Kasumi-1 (cell line): ENCODE data around the gene DDX47.

Experiments
- DNase-seq, 2 experiments: peaks; one replicate each; lab custom pipeline; 2025; lab: John Stamatoyannopoulos, UW

Gene DDX47

DNA sequence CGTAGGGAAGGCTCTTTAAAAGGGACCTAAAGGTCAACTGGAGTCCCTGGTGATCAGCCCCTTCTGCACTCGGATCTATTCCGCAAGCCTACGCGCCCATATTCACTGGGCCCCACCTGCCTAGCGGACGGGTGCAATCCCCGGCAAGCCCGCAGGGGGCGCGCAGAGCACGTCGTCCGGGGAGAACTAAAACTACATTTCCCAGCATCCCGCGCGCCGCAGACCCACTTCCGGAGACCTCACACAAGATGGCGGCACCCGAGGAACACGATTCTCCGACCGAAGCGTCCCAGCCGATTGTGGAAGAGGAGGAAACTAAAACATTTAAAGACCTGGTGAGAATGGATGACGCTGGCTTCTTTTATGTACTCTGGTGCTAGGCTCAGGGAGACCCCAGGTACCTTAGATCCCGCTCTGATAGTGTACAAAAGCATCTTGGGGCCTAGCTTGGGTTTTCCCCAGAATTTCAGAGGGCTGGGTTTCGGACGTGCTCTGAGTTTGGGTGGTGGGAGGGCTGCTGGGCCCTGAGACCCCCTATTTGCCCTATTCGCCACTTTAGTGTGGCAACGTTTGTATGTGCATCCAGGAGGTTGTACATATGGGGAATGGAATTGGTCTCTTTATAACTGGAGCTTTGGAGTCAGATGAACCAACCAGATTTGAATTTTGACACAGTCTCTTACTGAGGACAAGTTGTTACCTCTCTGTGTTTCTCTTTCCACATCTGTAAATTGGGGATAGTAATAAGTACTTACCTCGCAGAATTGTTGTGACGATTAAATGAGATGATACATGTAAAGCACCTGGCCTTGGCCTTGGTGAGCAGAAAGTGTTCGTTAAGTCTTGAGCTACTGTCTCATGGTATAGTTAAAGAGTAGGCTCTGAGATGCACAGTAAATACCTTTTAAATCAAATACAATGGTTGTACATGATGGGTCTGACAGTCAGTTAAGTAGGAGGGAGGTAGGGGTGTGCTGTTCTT lies at the start of gene DDX47:
TSS of gene DDX47 (plus strand) at position 227 of the 982 bp plus-strand sequence. CDS start at position 249, 22 bp downstream.
- peak; percentile 73 to 75 for DNase-seq

DNA sequence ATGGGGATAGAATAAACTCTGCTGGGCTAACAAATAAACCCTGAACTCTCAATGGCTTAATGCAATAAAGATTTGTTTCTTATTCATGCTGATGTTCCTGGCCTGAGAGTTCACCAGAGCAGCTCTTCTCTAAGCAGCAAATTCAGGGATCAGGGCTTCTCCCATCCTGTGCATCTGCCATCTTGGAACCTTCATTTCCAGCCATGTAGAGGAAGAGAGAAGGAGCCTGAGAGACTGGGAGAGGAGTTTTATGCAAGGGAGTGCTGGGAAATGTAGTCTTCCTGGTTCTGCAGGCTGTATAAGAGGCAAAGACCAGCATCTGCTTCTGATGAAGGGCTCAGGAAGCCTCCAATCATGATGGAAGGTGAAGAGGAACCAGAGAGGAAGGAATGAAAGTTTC lies 48.3 kb upstream of the DDX47 start:
- no peak for DNase-seq

DNA sequence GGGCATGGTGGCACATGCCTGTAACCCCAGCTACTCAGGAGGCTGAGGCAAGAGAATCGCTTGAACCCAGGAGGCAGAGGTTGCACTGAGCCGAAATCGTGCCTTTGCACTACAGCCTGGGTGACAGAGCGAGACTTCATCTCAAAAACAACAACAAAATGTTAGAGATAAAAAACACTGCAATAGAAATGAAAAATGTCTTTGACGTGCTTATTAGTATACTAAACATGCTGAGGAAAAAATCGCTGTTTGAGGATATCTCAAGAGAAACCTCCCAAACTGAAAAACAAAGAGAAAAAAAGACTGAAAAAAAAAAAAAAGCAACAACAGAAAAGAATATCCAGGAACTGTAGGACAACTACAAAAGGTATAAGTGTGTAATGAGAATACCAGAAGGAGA lies 42.9 kb upstream of the DDX47 start:
- DNase-seq: no peak

DNA sequence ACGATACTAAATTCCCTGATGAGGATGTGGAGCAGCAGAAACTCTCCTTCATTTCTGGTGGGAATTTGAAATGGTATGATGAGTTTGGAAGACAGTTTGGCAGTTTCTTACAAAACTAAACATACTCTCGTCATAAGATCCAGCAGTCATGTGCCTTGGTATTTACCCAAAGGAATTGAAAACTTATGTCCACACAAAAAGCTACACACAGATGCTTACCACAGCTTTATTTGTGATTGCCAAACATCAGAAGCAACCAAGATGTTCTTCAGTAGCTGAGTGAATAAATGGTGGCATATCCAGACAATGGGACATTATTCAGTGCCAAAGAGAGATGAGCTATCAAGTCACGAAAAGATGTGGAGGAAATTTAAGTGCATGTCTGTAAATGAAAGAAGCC lies 38.4 kb upstream of the DDX47 start:
- DNase-seq: no peak

DNA sequence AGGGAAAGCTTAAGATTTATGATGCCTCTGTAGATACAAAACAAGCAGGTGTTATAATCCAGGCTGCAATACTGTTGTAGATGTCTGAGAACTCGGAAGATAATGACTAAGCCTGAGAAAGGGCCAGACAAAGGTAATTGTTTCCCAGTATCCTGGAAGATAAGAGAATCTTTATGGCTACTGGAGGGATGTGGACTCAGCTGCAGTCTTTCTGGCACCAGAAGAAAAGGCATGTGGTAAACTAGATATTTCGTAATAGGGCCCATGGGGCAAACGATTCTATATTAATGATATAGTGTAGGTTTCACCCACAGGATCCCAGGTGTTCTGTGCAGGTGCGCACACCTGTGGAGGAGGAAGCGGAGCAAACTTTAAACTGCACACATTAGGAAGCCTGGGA lies 36.9 kb upstream of the DDX47 start:
- DNase-seq: no peak

DNA sequence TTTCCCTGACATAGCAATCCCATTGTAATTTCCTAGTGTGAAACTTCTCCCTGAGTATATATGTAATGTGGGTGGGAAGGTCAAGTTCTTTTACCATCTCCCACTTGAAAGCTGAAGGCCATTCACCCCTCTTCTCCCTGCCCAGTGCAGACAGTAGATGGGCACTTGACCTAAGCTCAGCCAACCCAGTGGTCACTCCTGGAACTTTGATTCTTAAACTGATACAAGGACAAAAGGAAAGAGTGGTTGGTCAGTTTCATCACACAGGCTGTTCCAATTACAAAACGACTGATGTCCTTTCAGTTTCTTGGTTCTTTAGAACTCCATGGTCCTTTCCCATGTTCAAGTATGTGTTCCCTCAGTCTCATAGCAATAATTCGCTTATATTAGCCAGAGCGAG lies 36.1 kb upstream of the DDX47 start:
- no peak for DNase-seq

DNA sequence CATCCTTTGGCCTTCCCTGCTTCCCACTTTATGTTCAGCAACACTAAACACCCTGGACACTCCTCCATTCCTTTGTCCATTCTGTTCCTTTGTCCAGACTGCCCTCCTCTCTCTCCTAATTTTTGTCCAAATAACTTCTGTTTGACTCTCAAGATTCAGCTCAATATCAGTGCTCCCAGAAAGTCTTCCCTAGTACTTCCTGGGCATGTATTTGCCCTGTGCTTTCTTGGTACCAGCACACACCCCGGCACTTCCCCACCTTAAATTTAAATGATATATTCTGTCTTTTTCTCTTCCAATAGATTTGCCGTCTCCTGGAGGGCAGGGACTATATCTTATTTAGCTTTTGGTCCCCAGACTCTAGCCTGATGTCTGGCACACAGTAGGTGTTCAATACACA lies 34.1 kb upstream of the DDX47 start:
- DNase-seq: no peak

DNA sequence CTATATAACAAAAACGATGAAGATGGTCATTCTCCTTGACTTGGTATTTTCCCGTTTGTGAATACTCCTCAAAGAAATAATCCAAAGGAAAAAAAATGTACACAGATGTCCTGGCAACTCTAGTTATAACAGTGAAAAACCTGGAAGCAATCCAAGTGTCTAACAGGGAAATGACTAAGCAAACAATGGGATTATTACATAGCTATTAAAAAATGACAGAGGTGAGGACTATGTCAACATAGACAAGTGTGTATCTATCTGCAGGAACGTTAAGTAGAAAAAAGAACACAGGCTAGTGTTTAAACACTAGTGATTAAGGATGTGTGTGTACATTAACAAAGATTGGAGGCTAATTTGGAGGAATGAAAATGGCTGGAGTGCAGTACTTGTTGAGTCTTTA lies 33.6 kb upstream of the DDX47 start:
- no peak for DNase-seq

DNA sequence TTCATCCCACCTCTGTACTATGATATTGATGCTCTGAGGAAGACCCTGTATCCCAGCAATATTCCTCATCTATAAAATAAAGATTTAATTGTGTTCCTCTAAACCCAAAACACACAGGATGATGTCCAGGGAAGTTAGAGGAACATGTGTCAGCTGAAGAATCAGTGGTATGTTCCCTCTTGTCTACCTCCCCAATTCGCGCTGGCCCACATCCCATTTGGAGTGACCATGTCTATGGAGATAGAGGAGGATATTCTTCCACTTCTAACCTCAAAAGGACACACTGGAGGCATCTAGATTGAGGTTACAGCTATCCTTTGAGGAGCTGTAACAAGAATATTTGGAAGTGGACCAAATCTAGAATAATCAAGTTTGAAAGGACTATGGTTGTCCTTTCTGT lies 29.0 kb upstream of the DDX47 start:
- DNase-seq: no peak

DNA sequence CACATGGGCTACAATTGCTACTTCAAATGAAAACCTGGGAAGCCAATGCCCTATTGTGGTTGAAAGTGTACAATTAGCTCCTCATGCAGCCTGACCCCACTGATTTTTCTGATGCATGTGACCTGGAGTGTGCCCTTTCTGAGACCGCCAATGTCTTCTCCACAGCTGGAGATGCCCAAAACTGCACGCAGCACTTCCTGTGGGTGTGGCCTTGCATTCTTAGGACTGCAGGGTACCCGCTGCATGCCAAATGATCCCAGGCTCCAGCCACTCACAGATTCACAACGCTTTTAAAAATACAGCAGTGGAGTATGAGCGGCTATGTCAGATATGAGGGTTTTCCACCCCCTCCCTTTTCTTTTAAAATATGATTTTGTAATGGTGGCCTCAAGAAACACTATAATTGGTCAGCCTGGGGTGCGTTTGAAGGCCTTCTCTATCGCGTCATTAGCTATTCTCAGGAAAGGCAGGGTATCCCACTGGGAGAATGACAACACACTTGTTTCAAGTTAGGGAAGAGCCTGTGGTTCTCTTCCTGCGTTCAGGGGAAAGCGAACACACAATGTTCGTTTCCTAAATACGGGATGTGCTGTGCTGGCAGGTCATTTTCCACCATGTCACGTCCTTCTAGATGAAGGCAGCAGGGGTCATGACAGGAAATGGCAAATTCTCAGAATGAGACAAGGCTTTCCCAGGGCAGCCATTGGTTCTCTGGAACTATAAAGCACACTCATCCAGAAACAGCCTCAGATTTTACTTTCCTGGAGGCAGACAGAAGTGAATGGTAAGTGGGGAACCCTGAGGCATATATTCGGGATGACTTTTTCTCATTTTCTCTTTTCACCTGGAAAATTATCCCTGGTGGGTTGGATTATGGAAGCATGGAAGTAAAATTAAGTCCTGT lies 28.0 kb upstream of the DDX47 start, which contains the start of gene APOLD1:
TSS of gene APOLD1 (plus strand) at position 749 of the 904 bp plus-strand sequence. CDS start at position 782, 33 bp downstream.
- no peak for DNase-seq

DNA sequence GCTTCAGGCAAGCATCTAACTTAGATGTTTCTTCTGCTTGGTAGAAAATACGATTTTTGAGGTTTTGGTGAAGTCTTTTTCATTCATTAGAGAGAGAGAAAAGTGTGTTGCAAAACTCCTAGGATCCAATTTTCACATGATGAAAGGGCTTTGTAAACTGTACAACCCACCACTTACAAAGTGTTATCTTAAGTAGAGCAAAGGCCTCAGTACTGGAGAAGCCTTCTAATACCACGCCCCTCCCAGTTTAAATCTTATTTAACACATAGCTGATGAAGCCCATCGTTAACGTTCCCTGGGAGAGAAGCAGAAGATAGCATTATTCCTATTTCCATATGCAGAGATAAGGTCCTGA lies 26.8 kb upstream of the DDX47 start:
- peak in 1 of 2 experiments; percentile 21 for DNase-seq

DNA sequence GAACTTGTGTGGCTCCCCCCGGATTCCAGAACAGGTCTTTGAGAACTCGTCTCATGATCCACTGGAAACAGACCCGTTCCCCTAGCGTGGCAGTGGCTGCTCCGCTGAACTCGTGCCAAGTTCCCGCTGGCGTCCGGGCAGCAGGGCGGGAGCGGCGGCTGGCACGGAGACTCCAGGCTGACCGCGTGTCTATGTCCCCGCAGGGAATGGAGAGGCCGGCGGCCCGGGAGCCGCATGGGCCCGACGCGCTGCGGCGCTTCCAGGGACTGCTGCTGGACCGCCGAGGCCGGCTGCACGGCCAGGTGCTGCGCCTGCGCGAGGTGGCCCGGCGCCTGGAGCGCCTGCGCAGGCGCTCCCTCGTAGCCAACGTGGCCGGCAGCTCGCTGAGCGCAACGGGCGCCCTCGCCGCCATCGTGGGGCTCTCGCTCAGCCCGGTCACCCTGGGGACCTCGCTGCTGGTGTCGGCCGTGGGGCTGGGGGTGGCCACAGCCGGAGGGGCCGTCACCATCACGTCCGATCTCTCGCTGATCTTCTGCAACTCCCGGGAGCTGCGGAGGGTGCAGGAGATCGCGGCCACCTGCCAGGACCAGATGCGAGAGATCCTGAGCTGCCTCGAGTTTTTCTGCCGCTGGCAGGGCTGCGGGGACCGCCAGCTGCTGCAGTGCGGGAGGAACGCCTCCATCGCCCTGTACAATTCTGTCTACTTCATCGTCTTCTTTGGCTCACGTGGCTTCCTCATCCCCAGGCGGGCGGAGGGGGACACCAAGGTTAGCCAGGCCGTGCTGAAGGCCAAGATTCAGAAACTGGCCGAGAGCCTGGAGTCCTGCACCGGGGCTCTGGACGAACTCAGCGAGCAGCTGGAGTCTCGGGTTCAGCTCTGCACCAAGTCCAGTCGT lies 26.2 kb upstream of the DDX47 start:
- peak in 1 of 2 experiments; percentile 20 for DNase-seq

DNA sequence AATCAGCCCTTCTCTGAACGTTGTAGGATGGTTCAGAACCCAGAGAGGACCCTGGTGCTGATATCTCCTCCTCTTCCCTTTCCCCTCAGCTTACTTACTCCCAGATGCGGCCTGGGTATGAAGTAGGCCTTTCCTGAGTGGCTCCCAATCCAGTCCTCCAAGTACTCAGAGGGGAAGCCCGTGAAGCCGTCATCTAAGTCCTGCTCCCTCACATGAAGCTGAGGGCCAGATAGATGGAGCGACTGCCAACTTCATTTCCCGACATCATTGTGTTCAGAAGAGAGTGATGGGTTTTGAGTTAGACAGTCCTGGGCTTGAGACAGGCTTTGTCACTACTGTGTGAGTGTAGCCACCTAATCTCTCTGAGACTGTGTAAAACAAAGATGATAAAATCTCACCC lies 25.0 kb upstream of the DDX47 start:
- DNase-seq: no peak

DNA sequence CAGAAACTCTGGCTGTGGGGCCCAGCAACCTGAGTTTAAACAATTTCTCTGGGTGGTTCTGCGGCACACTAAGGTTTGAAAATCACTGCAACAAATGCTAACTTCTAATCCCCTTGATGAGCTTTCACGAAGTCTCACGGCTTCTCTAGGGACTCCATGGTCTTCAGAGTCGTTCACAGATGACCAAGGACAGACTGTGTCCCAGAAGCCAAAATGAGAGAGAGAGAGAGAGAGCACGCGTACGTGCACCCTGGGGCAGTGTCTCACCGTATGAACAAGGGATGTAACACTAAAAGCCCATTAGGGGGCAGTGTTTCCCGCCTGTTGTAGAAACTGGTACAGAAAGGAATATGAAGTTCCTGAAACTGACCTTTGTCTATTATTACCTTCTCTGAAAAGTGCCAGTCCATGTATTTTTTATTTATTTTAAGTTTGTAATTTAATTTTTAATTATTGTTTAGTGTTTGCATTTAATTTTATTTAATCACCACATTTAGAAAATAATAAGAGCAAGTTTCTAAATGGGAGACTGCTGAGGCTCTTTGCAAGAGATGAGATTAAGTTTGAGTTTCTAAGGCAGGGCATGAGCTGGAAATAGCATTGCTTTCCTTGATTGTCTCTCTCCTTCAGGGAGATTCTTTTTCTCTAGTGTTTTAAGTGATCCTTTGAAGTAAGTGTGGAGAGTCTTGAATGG lies 24.3 kb upstream of the DDX47 start:
- peak; percentile 16 to 56 for DNase-seq

DNA sequence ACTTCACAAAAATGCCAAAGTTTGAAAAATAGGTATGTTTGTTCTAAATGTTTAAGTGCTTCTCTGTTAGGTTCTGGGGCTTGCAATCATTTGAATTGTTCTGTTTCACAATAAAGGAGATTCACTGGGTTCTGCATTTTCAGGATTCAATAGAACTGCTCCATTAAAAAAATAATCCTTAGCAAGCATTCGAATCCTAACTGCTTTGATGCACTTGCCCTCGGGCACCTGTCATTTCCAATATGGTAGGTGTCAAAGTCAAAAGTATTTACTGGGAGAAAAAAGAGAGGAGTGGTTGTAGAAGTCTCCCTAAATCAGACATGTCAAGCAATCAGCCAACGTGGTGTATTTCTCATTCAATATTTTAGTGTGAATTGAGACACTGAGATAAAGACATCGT lies 22.2 kb upstream of the DDX47 start:
- DNase-seq: no peak

DNA sequence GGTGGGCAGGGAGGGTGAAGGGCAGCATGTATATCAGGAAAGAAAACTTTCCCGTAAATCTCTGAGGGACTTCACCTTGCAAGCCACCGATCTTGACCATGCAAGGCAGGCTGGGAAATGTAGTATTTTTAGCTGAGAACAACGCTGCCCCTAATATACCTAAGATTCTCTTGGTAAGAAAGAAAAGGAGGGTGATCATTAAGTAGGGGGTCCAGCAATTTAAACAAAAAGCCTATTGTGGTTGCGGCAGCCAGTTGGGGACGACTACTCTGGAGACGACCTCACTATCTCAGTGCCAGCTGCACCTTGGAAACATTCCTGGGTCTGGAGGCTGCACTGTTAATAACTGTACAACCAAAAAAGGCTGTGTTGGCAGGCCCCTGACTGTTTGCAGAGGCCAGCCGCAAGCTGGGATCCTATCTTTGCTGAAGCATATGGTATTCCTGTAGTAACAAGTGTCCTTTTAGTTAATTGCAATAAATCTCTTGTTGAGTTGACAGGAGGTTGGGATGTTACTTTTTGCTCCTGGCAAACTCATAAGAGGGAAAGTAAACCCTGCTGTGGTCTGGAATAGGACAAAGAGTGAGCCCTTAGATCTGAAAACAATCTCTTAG lies 21.3 kb upstream of the DDX47 start:
- DNase-seq: no peak

DNA sequence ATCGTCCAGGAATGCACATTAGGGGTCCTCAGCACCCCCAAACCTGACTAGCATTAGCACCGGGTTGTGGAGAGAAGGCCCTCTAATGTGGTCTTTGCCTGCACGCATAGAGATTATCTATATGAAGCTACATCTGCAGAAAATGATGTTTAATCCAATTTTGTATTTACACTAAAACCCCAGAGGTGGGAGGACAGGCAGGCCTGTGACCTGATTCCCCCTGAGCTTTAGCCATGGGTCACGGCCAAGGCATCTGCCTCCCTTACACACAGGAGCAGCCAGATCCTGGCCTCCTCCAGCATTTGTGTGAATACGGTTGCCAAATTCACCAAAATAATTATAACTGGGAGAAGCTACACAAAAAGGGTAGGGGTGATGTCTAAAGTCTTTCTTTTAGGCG lies 20.7 kb upstream of the DDX47 start:
- DNase-seq: no peak

DNA sequence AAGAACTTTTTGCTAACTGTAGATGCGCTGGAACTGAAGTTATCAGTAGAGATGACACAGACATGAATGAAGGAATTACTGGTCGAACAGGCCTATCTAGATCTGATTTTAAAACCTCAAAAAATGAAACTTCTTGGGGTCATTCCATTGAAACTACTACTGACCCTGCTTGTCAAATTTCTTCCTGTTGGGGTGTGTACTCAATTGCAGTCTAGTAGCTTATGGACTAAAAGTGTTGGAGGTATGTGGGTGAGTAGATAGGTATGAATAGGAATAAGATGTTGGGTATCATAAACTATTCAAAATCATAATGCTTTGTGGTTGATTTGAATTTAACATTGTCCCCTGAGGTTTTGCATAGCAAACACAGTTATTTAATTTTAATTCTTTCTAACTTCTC lies 18.5 kb upstream of the DDX47 start:
- no peak for DNase-seq

DNA sequence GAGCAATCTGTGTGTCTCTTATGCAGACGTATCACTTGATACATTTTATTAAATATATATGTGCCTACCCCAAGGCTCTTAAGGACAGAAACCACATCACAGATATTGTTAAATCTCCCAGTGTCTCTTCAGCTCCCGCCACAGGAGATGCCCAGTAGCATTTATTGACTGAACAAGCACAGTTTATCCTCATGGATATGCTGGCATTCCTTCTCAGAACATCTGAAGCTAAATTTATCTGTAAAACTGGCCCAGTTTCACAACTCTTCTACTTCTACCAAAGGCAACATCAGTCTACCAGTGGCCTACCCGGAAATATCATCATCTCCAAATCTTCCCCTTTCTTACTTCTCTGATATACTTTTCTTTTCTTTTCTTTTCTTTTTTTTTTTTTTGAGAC lies 17.0 kb upstream of the DDX47 start:
- DNase-seq: no peak

DNA sequence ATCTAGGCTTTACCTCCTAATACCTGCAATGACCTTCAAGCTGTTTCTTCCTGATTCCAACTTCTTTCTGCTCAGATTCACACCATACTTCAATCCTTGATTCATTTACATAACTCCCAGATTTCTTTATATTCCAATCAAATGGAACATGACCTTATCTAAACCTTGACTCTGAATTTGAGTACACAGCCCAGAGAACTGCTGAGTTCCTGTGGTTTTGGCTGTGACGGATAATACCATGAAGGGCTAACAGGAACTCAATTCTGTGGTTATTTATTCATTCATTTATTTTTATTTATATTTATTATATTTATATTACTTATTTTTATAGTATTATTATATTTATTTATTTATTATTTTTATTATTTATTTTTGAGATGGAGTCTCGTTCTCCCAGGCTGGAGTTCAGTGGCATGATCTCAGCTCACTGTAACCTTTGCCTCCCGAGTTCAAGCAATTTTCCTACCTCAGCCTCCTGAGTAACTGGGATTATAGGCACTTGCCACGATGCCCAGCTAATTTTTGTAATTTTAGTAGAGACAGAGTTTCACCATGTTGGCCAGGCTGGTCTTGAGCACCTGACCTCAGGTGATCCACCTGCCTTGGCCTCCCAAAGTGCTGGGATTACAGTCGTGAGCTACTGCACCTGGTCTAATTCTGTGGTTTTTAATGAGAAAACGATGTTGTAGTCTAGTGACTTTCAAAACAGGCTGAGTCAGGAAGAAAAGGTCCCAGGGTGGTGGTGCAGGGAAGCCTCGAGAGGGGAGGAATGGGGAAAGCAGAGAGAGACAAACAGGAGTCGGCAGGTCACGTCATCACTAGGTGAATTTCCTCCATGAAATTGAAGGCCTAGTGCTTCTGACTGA lies 16.0 kb upstream of the DDX47 start:
- DNase-seq: no peak
